Measurements from ENCODE around the gene TLK1. TPM values are rescaled to one million over a fixed set of nuclear protein-coding genes. Genes with fewer than 3 reads are reported as not detected.
A peak's percentile ranks its signal among the peaks of the same experiment; 100 is the strongest.

TLK1 gene
- total RNA-seq, result 10 to 100 TPM; 27.6 to 41.8 (median 31.8) TPM
- polyA plus RNA-seq, result 10 to 100 TPM in 1 of 2 donors, 1 to 10 TPM in 1; 5.8 to 11.6 TPM
- long read RNA-seq, donor 1, full-length matches to known transcripts, result 9 of 16 reads
- long read RNA-seq, donor 1, partial matches to known transcripts, result 1 of 16 reads
- long read RNA-seq, donor 1, other reads (novel, unspliced or antisense), result 6 of 16 reads
- long read RNA-seq, donor 2, full-length matches to known transcripts, result 19 of 30 reads
- long read RNA-seq, donor 2, partial matches to known transcripts, result 6 of 30 reads
- long read RNA-seq, donor 2, other reads (novel, unspliced or antisense), result 5 of 30 reads
- long read RNA-seq, donor 3, full-length matches to known transcripts, result 5 of 23 reads
- long read RNA-seq, donor 3, partial matches to known transcripts, result 5 of 23 reads
- long read RNA-seq, donor 3, other reads (novel, unspliced or antisense), result 13 of 23 reads

DNA sequence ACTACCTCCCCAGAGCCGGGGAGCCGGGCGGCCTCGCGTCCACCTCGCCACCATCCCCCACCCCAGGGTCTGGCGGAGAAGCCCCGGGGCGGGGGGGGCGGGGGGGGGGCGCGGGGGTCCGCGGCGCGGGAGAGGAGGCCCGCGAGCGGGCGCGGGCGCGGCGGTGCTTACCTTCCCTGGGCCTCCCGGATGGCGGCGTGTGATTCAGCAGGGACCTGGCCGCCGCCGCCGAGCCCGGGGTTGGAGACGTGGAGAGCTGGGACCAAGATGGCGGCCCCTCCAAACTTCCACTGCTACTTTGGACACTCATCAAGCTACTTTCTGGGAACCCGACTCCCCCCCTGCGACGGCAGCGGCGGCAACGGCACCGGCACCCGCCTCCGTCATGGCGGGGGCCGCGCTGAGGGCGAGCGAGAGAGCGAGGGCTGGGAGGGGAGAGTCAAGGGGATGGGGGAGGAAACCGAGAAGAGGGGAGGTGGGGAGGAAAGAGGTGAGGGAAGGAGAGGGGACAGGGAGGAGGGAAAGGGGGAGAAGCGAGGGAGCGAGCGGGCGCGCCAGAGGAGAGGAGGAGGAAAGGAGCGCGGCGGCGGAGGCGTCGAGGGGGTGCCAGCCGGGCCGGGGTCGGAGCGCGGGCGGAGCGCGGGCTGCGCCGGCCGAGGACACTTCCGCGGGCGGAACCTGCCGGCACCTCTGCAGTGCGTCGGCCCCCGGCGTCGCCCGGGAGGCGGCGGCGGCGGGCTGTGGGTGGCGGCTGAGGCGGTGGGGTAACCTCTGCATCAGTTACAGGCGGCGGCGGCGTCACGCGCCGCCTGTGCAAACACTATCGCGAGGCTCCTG, at the start of gene TLK1:
TLK1 (minus strand) TSS at position 775 of the 837 bp plus-strand sequence; CDS start at position 310, 465 bp downstream.
- 0 to 1% methylated on average over 51 to 93 of the region's 97 CpGs for WGBS, 2 donors

DNA sequence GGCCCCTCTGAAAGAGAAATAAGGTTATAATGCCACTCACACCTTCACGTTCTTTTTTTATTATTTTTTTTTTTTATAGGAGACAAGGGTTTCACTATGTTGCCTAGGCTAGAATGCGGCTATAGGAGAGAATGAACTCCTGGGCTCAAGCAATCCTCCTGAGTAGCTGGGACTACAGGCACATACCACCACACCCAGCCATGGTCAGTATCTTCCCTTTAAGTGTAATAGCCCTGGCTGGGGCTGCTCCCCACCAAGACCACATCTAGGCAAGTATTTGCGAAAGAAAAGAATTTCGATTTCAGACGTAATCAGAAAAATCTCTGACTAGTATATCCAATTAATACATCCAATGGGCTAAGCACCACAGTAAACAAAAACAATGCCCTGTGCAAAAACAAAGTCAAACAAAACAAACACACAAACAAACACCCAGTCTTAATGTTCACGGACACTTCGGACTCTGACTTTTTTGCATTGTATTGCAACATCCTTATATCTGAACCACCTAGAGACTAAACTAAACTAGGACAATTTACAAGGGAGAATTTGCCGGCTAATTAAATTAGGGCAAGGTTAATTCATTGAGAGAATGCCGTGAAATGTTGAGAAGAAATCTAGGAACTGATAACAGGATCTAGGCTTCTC, 49.6 kb upstream of the TLK1 start:
- WGBS, 2 donors, result 76 to 81% methylated on average over 9 of the region's 9 CpGs

More for the DNA sequence above, at the start of gene TLK1:
- DNase-seq (peak; percentile 68), ATAC-seq (peak; percentile 50 to 84 (median 74))
- no peaks in the 10 kb centered on the region for H3K9me3 ChIP-seq
- H3K36me3 ChIP-seq, result no peaks in the 10 kb centered on the region
- H3K27me3 ChIP-seq, result no peaks in the 10 kb centered on the region
- intact Hi-C loops (cut with DNase I), result loop anchor here in 7 of 10 donors (1.0 to 10.0 kb wide), 10 partner anchors 103 to 274 kb away; partner anchors contain the start of genes DCAF17 (in 3 of the 7), METTL8 (in 3 of the 7) and GORASP2 (in 1 of the 7)
- H3K4me1 ChIP-seq, result peaks cover 0 to 50% (median 14%) of the 10 kb centered on the region in 9 donors
- TF ChIP-seq, protein P1, sequence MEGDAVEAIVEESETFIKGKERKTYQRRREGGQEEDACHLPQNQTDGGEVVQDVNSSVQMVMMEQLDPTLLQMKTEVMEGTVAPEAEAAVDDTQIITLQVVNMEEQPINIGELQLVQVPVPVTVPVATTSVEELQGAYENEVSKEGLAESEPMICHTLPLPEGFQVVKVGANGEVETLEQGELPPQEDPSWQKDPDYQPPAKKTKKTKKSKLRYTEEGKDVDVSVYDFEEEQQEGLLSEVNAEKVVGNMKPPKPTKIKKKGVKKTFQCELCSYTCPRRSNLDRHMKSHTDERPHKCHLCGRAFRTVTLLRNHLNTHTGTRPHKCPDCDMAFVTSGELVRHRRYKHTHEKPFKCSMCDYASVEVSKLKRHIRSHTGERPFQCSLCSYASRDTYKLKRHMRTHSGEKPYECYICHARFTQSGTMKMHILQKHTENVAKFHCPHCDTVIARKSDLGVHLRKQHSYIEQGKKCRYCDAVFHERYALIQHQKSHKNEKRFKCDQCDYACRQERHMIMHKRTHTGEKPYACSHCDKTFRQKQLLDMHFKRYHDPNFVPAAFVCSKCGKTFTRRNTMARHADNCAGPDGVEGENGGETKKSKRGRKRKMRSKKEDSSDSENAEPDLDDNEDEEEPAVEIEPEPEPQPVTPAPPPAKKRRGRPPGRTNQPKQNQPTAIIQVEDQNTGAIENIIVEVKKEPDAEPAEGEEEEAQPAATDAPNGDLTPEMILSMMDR (IDR thresholded peaks at IDR 0.05), result no peak
- H3K4me3 ChIP-seq, result peak within 1 kb of the TSS; percentile 63 to 88 (median 80)
- peak within 1 kb of the TSS; percentile 90 to 96 (median 93) for H3K27ac ChIP-seq

DNA sequence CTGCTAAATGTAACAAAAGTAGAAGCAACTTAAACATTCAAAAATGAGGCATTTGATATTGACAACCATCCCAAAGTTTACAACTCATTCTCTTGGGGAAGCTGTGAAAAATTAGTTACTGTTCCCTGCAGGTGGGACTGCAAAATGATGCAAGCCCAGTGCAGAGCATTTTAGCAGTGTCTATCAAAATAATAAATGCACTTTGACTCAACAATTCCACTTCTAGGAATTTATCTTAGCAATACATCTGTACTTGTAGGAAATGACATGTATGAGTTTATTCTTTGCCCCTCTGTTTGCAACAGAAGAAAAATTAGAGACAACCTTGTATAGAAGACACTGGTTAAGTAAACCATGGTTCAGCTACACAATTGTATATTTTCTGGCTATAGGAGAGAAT, 48.0 kb upstream of the TLK1 start:
- intact Hi-C loops (cut with DNase I), result no loop called here
- Histone ChIP-seq H3K27me3 (peaks cover 0 to 17% (median 7%) of the 10 kb centered on the region in 7 donors), H3K27ac (no peak overlapping the region), H3K9me3 (no peaks in the 10 kb centered on the region), H3K36me3 (no peaks in the 10 kb centered on the region), H3K4me1 (no peaks in the 10 kb centered on the region), H3K4me3 (no peak overlapping the region)
- TF ChIP-seq, protein P1 (IDR thresholded peaks at IDR 0.05), result no peak
- no peak for DNase-seq
- ATAC-seq, result no peak

More for the DNA sequence above, 49.6 kb upstream of the TLK1 start:
- DNase-seq, result no peak
- Histone ChIP-seq H3K27ac (no peak overlapping the region), H3K9me3 (no peaks in the 10 kb centered on the region), H3K27me3 (peaks cover 0 to 20% (median 7%) of the 10 kb centered on the region in 7 donors), H3K36me3 (no peaks in the 10 kb centered on the region), H3K4me3 (no peak overlapping the region), H3K4me1 (no peaks in the 10 kb centered on the region)
- ATAC-seq, result no peak
- TF ChIP-seq, protein P1 (IDR thresholded peaks at IDR 0.05), result no peak
- intact Hi-C loops (cut with DNase I), result no loop called here

All from heart right ventricle (tissue), 16 donors.